ENCODE data around the gene MAPK6. TPM values are rescaled to one million over a fixed set of nuclear protein-coding genes. Genes with fewer than 3 reads are reported as not detected.

Gene MAPK6
- polyA plus RNA-seq, 1 donor from 2014 or later: 140 TPM

GRCh38 chr15:52107238-52107637, 88.2 kb downstream of the MAPK6 start:
- Histone ChIP-seq H3K36me3 (ENCODE audit: insufficient read depth, low read length) (no peaks in the 10 kb centered on the region), H2AFZ (ENCODE audit: low read depth, low read length) (no peak overlapping the region), H3K9ac (ENCODE audit: low read length) (no peak overlapping the region), H3K9me2 (ENCODE audit: insufficient read depth, low read length) (no peaks in the 10 kb centered on the region), H3K4me3 (ENCODE audit: low read length) (no peak overlapping the region), H3K9me3 (ENCODE audit: low read length) (no peaks in the 10 kb centered on the region), H3K27ac (ENCODE audit: low read length) (no peak overlapping the region), H4K20me1 (ENCODE audit: insufficient read depth) (no peaks in the 10 kb centered on the region), H3K27me3 (ENCODE audit: insufficient read depth, low read depth, low read length) (no peaks in the 10 kb centered on the region), H3K79me2 (replicated peaks; ENCODE audit: insufficient read depth, low read length) (no peaks in the 10 kb centered on the region), H3F3A (ENCODE audit: insufficient read depth, low read length, poor library complexity, severe bottlenecking) (no peaks in the 10 kb centered on the region), H3K4me2 (ENCODE audit: low read length) (no peak overlapping the region)
- TF ChIP-seq SMC3 (conservative IDR thresholded peaks at IDR 0.05; ENCODE audit: poor library complexity) (no peak), POLR2AphosphoS5 (IDR thresholded peaks at IDR 0.05) (no peak), EP300 (conservative IDR thresholded peaks at IDR 0.05; ENCODE audit: poor library complexity, severe bottlenecking) (no peak), EZH2 (IDR thresholded peaks at IDR 0.05; ENCODE audit: borderline replicate concordance, insufficient read depth, low read length, poor library complexity, severe bottlenecking) (no peak), TAF1 (IDR thresholded peaks at IDR 0.05; ENCODE audit: low read depth) (no peak), MXI1 (conservative IDR thresholded peaks at IDR 0.05; ENCODE audit: poor library complexity, severe bottlenecking) (no peak), RAD21 (conservative IDR thresholded peaks at IDR 0.05) (no peak)
- TF ChIP-seq, protein P1, sequence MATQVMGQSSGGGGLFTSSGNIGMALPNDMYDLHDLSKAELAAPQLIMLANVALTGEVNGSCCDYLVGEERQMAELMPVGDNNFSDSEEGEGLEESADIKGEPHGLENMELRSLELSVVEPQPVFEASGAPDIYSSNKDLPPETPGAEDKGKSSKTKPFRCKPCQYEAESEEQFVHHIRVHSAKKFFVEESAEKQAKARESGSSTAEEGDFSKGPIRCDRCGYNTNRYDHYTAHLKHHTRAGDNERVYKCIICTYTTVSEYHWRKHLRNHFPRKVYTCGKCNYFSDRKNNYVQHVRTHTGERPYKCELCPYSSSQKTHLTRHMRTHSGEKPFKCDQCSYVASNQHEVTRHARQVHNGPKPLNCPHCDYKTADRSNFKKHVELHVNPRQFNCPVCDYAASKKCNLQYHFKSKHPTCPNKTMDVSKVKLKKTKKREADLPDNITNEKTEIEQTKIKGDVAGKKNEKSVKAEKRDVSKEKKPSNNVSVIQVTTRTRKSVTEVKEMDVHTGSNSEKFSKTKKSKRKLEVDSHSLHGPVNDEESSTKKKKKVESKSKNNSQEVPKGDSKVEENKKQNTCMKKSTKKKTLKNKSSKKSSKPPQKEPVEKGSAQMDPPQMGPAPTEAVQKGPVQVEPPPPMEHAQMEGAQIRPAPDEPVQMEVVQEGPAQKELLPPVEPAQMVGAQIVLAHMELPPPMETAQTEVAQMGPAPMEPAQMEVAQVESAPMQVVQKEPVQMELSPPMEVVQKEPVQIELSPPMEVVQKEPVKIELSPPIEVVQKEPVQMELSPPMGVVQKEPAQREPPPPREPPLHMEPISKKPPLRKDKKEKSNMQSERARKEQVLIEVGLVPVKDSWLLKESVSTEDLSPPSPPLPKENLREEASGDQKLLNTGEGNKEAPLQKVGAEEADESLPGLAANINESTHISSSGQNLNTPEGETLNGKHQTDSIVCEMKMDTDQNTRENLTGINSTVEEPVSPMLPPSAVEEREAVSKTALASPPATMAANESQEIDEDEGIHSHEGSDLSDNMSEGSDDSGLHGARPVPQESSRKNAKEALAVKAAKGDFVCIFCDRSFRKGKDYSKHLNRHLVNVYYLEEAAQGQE (IDR thresholded peaks at IDR 0.05; ENCODE audit: borderline replicate concordance): no peak
- TF ChIP-seq, protein P2, sequence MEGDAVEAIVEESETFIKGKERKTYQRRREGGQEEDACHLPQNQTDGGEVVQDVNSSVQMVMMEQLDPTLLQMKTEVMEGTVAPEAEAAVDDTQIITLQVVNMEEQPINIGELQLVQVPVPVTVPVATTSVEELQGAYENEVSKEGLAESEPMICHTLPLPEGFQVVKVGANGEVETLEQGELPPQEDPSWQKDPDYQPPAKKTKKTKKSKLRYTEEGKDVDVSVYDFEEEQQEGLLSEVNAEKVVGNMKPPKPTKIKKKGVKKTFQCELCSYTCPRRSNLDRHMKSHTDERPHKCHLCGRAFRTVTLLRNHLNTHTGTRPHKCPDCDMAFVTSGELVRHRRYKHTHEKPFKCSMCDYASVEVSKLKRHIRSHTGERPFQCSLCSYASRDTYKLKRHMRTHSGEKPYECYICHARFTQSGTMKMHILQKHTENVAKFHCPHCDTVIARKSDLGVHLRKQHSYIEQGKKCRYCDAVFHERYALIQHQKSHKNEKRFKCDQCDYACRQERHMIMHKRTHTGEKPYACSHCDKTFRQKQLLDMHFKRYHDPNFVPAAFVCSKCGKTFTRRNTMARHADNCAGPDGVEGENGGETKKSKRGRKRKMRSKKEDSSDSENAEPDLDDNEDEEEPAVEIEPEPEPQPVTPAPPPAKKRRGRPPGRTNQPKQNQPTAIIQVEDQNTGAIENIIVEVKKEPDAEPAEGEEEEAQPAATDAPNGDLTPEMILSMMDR (IDR thresholded peaks at IDR 0.05; ENCODE audit: poor library complexity, severe bottlenecking): no peak

GRCh38 chr15:52109559-52110451, 90.8 kb downstream of the MAPK6 start:
- H2AFZ ChIP-seq (ENCODE audit: low read depth, low read length): no peak overlapping the region
- no peaks in the 10 kb centered on the region for H3K79me2 ChIP-seq (replicated peaks; ENCODE audit: insufficient read depth, low read length)
- H3F3A ChIP-seq (ENCODE audit: insufficient read depth, low read length, poor library complexity, severe bottlenecking): no peaks in the 10 kb centered on the region
- no peaks in the 10 kb centered on the region for H4K20me1 ChIP-seq (ENCODE audit: insufficient read depth)
- no peak overlapping the region for H3K9ac ChIP-seq (ENCODE audit: low read length)
- H3K36me3 ChIP-seq (ENCODE audit: insufficient read depth, low read length): no peaks in the 10 kb centered on the region
- H3K9me2 ChIP-seq (ENCODE audit: insufficient read depth, low read length): no peaks in the 10 kb centered on the region
- H3K27me3 ChIP-seq (ENCODE audit: insufficient read depth, low read depth, low read length): no peaks in the 10 kb centered on the region
- H3K4me2 ChIP-seq (ENCODE audit: low read length): no peak overlapping the region
- H3K4me3 ChIP-seq (ENCODE audit: low read length): no peak overlapping the region
- TF ChIP-seq SMC3 (conservative IDR thresholded peaks at IDR 0.05; ENCODE audit: poor library complexity) (no peak), TAF1 (IDR thresholded peaks at IDR 0.05; ENCODE audit: low read depth) (no peak), EP300 (conservative IDR thresholded peaks at IDR 0.05; ENCODE audit: poor library complexity, severe bottlenecking) (no peak), POLR2AphosphoS5 (IDR thresholded peaks at IDR 0.05) (no peak), MXI1 (conservative IDR thresholded peaks at IDR 0.05; ENCODE audit: poor library complexity, severe bottlenecking) (no peak), EZH2 (IDR thresholded peaks at IDR 0.05; ENCODE audit: borderline replicate concordance, insufficient read depth, low read length, poor library complexity, severe bottlenecking) (no peak), RAD21 (conservative IDR thresholded peaks at IDR 0.05) (no peak)
- TF ChIP-seq, protein P1 (IDR thresholded peaks at IDR 0.05; ENCODE audit: borderline replicate concordance): no peak
- TF ChIP-seq, protein P2 (IDR thresholded peaks at IDR 0.05; ENCODE audit: poor library complexity, severe bottlenecking): no peak
- no peaks in the 10 kb centered on the region for H3K9me3 ChIP-seq (ENCODE audit: low read length)
- no peak overlapping the region for H3K27ac ChIP-seq (ENCODE audit: low read length)

All from neural cell (in vitro differentiated cells).